Erythroblast (primary cell): ENCODE data around the gene SYNPO2.

Experiments used
- GATA1 ChIP-seq: IDR thresholded peaks from 2 replicates; pipeline ENCODE4 v1.6.1; 2011; ENCODE audit warnings: low read depth, mild to moderate bottlenecking, control low read depth, low read length, moderate library complexity
- POLR2A ChIP-seq: IDR thresholded peaks from 2 replicates; pipeline ENCODE4 v1.6.1; 2011; ENCODE audit warnings: mild to moderate bottlenecking, low read length

- no peak for TF ChIP-seq POLR2A
- TF ChIP-seq GATA1 = no peak
Measured at GRCh38 chr4:118942465-118942864, 53.8 kb downstream of the SYNPO2 start.
